ENCODE measurements around the gene FOSL1.

FOSL1 gene

DNA sequence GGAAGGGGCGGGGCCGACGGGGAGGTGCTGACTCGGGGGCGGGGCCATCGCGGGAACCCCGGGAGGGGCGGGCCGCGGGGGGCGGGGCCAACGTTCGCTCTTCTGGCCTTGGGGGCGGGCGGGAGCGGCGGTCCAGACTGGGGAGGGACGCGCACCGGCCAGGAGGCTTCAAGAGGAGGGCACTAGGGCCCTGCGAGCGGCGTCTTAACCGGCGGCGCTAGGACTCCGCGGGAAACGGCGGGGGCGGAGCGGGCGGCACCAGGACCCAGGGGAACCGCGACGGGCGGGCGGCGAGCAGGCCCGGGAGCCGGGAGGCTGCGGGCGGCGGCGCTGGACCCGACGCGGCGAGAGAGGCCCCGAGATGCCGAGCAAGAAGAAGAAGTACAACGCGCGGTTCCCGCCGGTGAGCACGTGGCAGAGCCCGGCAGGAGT, 19.0 kb upstream of the FOSL1 start, which contains the start of gene DRAP1:
TSS of gene DRAP1 (plus strand) at position 286 of the 432 bp plus-strand sequence. CDS start at position 362, 76 bp downstream.
- peak; percentile 99 for DNase-seq

DNA sequence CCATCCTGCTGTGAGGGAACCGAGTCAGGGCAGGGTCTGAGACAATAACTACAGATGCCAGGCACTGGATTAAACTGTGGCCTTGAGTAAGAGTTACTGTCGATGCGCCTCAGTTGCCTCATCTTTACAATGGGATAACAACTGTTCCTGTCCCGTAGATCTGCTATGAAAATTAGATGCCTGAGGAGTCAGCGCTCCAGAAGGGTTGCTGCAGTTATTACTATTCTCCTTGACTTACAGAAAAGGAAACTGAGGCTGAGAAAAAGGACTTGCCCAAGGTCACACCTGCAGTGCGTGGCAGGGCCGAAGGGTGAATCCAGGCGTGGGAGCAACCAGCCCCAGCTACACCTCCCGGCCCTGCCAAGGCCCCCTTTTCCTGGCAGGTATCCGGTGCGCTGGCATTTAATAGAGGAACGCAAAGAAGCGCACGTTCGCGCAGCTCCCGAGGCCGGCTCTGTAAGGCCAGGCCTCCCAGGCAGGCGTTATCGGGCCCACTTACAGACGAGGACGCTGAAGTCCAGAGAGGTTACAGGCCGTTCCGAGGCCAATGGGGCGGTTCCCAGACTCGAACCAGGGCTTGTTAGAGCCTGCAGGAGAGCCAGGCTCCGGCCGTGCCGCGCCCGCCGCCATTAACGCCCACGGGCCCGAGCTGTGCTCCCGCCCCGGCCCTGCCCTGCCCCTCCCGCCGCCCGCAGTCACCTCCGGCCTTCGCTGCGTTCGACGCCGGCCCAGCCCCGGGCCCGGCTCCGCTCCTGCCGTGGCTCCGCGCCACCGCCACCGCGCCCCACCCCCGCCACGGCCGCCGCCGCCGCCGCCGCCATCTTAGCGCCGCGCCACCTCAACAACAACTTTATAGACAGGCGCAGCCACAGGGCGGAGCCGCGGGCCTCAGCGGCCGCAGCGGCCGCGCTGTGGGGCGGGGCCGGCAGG, 18.3 kb upstream of the FOSL1 start, which contains the start of gene C11orf68:
TSS of gene C11orf68 (minus strand) at position 852 of the 930 bp plus-strand sequence. CDS start at position 821, 31 bp downstream.
- no peak for DNase-seq

DNA sequence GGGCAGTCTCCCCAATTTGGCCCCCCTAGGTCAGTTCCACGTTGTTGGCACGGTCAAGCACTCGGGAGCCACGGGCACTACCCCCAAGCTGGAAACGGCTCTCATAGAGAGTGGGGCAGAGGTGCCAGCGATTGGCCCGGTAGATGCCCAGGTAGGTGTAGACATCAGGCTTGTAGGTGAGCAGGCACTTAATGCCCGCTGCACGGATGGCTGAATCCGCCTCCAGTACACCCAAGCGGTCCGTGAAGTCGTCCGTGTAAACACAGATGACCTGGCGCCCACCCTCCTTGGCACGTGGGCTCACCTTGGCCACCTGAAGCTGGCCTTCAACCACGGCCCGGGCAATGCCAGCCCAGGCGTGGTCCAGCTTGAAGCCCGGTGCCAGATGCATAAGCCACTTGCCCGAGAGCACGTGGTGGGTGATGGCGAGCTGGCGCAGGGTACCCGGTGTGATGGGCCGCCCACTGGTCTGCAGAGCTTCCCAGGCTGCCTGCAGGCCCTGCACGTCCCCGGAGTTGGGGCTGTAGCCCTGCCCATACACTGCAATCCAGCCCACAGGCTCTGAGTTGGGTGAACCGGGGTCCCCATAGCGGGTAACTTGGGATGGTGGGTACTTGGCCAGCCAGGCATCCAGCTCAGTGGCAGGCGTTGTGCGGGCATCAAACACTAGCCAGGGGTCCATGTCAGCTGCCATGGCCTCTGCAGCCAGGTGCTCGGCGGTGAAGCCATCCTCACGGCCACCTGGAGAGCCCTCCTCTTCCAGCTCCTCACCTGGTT, 17.4 kb upstream of the FOSL1 start:
- no peak for DNase-seq

DNA sequence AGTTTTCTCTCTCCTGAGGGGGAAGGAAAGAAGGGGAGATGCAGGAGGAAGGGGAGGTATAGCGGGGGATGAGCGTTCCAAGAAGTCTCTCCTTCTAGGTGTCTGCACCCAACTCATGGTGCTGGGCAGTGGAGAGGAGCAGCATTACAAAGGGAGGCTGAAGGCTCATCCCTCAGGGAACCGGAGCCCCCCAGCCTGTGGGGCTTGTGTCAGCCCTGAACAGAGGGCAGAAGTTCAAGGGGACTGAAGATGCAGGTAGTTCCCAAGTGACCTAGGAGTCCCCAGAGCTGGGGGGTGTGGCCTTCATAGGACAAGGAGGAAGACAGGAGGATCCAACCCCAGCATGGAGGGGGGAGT, 16.9 kb upstream of the FOSL1 start:
- DNase-seq: no peak

DNA sequence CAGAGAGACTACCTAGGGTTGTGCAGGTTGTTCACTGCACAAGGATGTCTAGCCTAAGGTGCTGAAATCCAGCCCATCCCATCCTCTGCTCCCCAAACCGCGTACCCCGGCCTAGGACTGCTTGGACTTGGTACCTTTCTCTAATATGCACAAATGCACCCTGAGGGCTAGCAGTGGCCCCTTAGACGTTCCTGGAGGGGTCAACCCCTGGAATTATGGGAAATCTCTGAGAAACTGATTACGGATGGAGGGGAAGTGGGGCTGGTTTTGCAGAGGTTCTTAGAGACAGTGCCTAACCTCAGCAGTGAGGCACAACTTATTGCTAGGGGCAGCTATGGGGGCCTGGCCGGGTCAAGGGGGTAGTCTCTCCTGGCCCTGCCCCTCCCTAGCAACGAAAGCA, 16.2 kb upstream of the FOSL1 start:
- DNase-seq: no peak

DNA sequence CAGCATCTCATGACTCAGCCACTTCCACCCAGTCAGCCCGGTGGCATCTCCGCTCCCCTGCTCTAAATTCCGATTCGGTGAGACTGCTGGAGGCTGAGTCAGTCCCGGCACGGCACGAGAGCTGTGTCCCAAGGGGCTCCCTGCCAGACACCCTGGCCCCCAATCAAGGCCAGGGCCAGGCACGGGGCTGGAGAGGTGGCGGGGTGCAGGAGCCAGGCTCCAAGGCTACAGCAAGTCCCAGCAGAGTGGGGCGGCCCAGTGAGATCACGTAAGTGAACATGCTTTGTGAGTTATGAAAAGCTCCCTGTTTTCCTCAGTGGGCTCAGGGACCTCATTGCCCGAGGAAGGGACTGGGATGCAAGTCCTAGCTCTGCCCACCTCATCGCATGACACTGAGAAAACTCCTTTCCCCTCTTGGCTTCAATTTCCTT, 15.6 kb upstream of the FOSL1 start:
- DNase-seq: peak; percentile 37

DNA sequence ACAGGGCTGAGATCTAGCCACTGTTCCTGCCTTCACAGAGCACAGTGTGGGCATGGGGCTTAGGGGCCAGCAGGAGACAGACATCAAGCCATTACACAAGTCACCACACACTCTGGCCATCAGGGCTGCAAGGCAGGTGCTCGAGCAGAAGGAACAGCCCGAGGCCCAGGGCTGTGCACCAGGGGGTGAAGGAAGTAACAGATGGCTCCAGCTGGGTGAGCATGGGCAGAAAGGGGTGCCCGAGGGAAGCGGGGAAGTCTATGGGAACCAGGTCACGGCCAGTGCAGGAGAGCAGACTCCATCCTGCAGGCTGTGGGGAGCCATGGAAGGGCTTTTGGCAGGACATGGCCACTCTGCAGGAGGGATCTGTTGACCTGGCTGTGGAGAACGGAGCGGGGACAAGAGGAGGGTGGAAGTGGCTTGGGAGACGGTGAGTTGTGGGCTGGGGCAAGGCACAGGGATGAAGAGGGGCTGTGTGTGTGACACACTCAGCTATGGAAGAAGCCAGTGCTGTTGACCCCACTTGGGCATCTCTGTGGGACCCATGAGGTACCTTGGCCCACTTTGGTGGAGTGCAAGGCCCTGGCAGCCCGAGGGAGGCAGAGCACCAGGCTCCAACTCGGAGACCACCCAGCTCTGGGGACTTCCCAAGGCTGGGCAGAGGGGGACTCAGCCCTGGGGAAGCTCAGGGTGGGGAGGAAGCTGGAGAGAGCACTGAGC, 15.1 kb upstream of the FOSL1 start:
- DNase-seq: no peak

DNA sequence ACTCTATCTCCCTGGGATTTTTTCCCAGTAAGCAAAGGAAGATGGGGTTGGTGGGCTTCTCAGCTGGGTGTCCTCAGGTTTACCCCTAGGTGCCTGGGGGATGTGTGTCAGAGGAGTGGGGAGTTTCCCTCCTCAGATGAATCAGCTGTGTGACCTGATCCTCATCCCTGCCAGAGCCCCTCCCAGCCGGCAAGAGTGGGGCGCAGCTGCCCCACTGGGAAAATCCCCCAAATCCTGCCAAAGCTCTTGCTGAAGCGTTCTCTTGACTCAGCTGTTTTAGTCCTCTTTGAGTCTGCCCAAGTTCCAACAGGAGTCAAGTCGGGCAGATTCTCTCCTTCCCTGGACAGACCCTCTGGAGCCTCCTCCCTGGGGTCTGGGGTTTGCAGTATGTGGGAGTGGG, 12.7 kb upstream of the FOSL1 start:
- no peak for DNase-seq

DNA sequence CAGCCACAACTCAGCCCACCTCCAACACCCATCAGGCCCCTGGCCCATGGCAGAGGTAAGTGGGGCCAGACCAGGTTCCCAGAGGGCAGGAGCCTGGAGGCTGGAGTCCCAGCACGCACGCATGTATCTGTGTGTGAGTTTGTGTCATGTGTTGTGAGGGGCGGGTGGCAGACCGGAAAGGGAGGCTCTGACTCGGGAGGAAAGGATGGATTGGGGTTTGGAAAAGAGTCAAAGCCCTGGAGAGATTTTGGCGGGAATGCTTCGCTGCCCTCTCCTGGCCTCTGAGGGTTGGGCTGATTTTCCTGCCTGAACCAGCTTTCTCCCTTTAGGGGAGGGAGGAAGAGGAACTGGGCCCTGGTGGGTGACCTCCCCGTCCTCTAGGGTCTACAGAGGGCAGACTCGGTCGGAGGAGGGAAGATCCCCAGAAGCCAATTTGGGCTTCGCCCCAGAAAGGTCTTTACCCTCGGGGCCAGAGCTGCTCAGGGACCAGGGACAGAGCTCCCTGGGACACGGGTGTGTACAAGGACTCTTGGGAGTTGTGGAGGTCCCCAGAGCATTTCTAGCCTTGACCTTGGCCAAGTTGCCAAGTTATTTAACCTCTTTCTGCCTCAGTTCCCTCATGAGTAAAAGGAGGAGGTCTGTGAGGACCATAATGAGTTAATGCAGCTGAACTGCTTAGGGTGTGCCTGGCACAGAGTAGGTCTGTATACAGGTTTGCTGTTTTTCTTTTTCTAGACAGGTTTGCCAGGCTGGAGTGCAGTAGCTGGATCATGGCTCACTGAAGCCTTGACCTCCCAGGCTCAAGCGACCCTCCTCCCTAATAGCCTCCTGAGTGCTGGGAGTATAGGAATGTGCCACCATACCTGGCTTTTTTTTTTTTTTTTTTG, 11.7 kb upstream of the FOSL1 start:
- no peak for DNase-seq

DNA sequence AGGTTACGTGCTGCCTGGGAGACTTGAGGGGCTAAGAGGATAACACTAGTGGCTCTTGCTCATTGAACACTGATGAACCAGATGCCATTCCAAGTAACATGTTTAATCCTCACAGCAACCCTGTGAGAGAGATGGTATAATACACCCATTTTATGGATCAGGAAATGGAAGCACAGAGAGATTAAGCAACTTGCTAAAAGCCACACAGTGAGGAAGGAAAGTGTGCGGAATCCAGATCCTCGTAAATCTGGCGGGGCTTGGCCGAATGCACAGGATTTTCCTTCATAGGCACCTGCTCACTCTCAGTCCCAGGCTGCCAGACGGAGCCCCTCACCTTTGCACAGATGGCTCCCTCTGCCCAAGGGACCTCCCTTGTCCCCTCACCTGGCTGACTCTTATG, 7.7 kb upstream of the FOSL1 start:
- no peak for DNase-seq

DNA sequence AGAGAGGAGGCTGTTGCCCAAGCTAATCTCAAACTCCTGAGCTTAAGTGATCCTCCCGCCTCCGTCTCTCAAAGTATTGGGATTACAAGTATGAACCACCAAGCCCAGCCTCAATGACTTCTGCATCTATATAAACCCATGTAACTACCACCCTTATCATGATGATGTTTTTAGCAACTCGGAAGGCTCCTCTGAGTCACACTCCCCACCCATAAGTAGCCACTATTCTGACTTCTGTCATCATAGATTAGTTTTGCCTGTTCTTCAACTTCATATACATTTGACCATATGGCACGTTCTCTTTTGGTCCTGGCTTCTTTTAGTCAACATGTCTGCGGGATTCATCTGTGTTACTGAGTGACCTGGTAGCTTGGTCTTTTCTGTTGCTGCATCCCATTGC, 6.4 kb upstream of the FOSL1 start:
- no peak for DNase-seq

DNA sequence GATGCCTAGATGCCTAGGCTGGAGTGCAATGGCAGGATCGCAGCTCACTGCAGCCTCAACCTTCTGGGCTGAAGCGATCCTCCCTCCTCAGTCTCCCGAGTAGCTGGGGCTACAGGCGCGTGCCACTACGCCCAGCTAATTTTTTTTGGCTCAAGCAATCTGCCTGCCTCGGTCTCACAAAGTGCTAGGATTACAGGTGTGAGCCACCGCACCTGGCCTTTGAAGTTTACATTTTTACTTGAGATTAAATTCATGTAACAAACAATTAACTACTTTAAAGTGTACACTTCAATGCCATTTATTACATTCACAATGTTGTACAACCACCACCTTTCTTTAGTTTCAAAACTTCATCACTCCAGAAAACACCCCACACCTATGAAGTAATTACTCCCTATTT, 3.5 kb upstream of the FOSL1 start:
- DNase-seq: no peak

DNA sequence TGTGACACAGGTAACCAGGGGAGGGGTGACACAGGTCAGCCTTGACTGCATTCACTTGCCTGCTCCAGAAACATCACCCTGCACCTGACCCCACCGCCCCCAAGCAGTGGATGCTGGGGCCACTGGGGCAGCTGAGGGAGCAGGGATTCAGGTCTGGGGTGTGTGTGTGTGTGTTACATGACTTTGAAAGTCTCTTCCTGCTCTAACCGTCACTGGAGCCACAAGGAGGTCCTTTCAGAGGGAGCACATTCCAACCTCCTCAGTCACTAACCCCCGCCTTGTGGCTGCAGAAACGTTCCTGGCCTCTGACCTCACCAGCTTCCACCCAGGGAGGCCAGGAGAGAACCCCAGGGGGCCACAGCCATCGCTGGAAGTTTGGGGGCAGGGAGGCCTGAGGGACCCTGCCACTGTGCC, 2.9 kb upstream of the FOSL1 start:
- no peak for DNase-seq

DNA sequence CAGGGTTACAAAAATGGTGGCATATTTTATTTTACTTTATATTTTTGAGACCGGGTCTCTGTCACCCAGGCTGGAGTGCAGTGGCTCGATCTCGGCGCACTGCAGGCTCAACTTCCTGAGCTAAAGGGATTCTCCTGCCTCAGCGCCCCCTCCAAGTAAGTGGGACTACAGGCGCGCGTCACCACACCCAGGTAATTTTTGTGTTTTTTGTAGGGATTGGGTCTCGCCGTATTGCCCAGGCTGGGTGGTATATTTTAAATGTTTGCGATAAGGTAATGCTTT, 652 bp upstream of the FOSL1 start:
- DNase-seq: no peak

DNA sequence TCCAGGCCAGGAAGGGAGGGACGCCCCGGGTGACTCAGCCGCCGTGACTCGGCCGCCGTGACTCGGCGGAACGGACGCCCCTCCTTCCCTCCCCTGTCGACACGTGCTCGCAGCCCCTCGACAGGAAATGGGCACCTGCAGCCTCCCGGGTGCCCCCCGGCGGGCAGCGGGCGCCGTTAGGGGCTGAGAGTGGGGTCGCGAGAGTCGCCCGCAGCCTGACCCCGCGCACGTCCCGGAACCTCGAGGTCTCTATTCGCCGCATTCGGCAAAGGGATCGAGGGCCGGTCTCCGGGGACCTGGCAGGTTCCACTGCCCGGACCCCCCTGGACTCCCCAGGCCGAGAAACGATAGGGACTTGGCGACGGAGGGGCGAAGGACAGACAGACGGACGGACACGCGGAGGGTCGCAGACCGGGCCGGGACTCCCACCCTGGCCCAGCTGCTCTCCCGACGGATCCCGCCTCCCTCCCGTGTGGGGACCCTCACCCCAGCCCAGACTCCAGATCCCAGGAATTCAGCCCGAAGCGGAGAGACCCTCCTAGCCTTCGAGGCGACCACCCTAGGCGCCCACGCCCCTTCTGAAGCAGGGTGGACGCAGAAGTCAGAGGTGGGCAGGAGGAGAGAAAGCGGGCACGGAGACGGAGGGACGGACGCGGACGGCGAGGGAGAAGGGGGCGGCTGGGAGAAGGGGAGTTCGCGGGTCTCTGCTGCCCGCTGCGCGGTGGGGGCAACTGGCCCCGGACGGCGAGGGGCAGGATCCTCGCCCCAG, 648 bp downstream of the FOSL1 start:
- peak; percentile 88 for DNase-seq

DNA sequence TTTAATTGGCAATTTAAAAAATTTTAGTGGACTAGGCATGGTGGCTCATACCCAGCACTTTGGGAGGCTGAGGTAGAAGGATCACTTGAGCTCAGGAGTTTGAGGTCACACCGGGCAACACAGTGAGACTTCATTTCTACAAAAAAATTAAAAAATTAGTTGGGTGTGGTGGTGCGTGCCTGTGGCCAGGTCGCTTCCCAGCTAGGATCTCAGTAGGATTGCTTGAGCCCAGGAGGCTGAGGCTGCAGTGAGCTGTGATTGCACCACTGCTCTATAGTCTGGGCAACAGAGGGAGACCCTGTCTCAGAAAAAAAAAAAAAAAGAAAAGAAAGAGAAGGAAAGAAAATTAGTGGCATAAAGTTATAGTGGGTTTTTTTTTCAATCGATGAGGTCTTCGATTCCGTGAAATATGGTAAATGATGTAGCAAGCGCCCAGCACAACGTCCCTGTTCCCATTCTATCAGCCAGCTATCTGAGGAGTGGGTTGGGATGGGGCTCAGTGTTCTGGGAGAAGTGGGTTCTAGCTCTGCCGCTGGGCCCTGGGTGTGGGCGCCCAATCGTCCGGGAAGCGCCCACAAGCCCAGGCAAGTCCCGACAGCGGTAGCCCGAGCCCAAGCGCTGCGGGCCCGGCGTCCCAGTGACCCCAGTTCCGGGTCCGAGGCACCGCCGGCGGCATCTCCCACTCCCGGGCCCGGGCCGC, 1.4 kb downstream of the FOSL1 start:
- DNase-seq: no peak

DNA sequence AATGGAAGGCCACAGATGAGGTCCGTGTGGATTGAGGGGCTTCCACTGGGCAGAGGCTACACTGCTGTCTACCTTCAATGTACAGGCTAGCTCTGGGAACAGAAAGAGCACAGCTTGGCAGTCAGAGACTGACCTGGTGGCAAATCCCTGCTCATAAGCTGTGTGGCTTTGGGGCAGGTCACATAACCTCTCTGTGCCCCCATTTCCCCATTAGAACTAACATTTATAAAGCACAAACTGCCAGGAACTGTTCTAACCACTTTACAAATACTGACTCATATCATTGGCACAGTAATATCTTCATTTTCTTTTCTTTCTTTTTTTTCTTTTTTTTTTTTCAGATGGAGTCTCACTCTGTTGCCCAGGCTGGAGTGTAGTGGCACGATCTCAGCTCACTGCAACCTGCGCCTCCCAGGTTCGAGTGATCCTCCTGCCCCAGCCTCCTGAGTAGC, 3.1 kb downstream of the FOSL1 start:
- DNase-seq: no peak

DNA sequence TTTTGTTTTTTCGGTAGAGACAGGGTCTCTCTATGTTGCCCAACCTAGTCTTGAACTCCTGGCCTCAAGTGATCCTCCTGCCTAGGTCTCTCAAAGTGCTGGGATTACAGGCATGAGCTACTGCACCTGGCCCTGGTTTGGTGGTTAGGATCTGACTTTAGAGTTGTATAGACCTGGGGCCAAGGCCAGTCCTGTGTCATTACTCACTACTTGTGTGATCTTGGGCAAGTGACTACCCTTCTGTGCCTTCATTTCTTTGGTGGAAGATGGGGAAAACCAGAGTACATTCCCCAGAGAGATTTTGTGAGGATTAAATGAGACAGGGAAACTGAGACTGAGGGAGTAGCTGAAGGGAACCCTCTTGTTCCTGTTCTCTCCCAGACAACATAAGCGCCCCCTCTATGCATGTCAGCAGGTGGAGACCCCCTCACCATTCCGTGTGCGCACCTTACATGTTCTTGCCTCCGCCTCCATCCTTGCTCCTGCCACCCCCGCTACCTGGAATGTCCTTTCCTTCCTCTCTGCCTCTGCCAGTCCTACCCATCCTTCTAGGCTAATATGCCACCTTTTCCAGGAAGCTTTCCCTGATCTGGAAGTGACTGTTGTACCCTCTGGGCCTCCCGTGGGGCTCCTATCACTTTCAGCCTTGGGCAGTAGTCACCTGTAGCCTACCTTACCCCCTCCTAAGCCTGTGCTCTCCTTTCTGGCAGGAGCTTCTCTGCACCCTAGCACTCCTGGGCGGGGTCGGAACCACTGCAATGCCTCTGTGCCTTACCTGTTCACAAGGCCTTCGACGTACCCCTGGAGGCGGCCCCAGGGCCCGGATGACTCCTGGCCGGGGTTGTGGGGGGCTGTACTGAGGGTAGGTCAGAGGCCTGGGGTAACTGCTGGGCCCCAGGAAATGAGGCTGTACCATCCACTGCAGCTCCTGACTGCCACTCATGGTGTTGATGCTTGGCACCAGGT, 3.9 kb downstream of the FOSL1 start:
- no peak for DNase-seq

DNA sequence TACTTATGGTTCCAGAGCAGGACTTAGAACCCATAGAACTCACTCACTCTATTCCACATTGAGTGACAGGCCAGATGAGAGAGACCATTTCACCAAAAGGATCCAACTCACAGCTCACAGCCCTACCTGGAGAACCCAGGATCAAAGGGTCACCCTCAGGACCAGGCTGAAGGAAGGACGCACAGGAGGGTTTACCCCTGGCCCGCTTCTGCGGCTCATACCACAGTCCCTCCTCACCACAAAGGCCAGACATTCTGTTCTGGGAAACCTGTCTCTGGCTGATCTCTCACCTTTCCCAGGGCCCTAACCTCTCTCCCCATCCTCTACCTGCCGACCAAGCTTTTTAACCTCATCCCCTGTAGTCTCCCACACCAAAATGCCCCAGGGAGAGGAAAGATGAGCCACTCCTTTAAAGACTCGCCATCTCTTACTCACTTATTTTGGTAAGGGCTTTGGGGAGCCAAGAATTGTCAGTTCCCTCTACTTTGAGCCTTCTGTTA, 4.7 kb downstream of the FOSL1 start:
- no peak for DNase-seq

Measured in stimulated activated CD4-positive, alpha-beta T cell treated with anti-CD3 and anti-CD28 coated beads, Interleukin-15, amount 100 ng/mL, for 24 hours (primary cell).